CD4-positive, alpha-beta T cell treated with Interleukin-10 for 1 hour (primary cell): ENCODE measurements around the gene CYB561D1.

ENCODE experiments used
- DNase-seq: peaks from one replicate; pipeline ENCODE4 v3.0.0-alpha.2; 2020

Gene CYB561D1

DNA sequence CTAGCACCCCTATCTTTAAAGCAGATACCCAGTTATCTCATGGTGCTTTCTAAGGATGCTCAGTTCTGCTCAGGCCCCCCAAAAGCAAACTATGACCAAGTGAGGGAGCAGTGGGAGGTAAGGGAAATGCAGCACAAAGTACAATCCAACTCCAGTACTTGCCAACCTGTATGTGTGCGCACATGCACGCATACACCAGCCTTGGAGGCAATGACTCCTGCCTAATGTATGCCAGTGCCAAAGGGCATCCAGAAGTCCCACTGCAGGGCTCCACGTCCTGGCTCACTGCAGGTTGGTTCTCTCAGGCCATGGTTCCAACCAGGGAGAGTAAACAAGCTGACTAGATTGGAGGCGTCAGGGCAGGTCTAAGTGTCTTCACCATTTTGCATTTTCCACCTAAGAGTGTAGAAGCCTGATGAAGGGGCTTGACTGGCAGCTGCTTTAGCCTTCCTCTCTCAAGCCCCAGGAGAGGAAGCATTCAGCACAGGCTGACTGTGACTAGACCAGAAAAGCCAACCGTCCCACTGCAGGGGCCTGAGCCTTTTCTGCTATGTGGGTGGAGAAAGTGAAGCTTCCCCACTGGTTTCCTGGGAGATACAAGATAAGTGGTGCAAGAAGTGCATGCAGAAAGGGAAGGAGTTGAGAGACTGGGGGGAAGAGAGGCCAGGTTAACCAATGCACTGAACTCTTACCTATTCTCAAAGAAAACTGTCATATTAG, 7.9 kb downstream of the CYB561D1 start:
- DNase-seq, result no peak

- DNase-seq, result peak; percentile 78
Observed at GRCh38 chr1:109502364-109502851, 8.5 kb downstream of the CYB561D1 start.

- peak; percentile 28 for DNase-seq
Observed at GRCh38 chr1:109503935-109504334, 10.0 kb downstream of the CYB561D1 start.

DNA sequence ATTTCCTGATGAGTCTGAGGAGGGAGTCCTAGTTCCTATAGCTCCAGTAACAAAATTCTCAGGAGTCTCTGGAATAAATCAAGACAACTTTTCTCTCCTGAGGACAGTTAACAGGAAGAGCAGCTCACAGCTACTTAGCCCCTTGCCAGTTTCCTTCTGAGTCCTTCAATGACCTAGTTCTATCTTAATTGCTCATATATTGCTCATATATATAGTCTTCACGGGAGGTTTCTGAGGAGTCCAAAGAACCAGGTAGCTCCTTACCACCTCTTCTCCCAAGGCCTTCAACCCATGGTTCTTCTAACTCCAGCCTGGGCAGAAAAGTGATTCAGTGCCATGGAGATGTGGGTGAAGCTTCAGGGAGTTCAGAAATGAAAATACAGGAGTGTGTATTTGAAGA, 11.1 kb downstream of the CYB561D1 start:
- DNase-seq, result no peak

DNA sequence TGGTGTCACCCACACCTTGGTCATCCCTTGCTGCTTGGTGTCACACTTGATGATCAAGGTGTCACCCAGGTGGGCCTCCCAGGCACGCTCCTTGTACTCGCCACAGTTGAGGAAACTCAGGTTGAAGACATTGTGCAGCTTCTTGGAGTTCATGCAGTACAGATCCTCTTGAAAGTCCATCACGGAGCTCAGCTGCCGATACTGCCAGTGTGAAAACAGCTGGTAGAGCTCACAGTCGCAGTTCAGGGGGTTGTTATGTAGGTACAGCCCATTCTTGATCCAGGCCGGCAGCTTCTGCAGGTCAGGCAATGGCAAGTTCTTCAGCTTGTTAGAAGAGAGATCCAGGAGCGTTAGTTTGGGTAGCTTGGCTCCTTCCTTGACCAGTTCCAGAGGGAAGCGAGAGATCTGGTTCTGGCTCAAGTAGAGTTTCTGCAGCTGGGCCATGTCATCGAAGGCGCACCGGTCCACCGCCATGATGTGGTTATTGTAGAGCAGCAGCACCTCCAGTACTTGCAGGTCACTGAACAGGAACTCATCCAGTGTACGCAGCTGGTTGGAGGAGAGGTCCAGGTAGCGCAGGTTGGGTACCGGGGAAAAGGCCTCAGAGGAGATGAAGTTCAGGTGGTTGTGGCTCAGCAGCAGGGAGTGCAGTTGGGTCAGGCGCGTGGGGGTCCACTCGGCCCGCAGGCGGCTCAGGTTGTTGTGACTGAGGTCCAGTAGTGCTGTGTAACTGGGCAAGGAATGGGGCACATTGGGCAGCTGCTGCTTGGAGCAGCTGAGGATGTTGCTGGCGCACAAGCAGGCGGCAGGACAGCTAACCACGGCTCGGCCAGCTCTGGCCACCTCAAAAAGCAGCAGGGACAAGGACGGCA, 14.3 kb downstream of the CYB561D1 start:
- DNase-seq, result no peak

- DNase-seq, result no peak
Observed at GRCh38 chr1:109508873-109509175, 14.9 kb downstream of the CYB561D1 start.

DNA sequence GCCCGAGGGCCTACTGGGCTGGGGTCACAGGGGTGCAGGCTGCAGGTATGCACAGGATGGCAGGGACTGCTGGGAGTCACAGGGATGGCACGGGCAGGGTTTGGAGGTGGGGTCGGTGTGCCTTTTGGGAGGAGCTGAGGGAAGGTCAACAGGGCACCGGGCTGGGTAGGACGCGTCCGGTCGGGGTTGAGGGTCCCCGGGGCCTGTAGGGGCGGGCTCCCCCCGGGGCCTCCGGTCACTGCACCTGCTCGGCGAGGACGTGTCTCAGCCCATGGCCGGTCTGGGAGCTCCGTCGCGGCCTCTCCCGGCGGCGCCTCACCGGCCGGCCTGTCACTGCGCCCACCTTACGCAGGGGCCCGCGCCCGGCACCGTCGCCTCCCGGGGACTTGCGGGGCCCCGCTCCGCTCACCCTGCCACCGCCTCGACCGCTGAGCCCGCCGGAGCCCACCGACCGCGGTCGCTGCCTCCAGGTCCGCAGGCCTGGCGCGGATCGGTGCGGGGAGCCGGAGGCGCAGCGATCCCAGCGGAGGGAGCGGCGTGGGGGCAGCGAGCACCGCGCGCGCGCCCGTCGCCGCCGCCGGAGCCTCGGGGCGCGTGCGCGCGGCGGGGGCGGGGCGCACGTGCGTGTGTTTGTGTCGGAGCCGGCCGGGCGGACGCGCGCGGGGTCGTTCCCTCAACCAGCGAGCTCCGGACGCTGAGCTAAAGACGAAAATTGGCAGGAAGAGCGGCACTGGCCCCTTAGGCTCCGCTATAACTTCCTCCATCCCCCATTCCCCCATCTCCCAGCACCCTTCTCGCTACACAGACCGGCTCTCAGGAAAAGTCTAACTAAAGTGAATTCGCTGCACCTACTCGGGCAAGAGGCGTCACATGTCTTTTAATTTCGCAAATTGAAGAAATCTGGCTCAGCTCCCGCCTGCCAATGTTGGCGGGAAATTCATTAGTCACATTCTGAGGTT, 15.6 kb downstream of the CYB561D1 start, which contains the start of gene AMIGO1:
AMIGO1 (minus strand) TSS at position 552 of the 959 bp plus-strand sequence. CDS start 815 bp downstream, outside the sequence.
- peak; percentile 68 for DNase-seq

GRCh38 chr1:109513110-109513710, 19.3 kb downstream of the CYB561D1 start:
- no peak for DNase-seq

DNA sequence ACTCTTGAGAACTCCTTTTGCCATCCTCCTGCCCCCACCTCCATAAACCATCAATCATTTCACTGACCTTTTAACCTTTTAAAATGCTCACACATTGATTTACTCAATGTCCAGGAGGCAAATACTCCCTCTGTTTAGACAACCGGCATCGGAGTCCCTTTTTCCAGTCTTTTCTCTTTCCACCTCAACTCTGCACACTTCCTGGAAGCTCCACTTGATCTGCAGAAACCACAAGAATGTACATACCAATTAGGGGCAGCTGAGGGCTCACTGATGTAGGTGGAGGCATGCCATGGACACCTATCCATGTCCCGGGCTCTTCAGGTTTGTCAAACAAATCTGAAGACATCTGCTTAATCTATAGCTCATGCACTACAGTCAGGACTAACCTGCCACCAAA, 21.0 kb downstream of the CYB561D1 start:
- DNase-seq, result no peak

DNA sequence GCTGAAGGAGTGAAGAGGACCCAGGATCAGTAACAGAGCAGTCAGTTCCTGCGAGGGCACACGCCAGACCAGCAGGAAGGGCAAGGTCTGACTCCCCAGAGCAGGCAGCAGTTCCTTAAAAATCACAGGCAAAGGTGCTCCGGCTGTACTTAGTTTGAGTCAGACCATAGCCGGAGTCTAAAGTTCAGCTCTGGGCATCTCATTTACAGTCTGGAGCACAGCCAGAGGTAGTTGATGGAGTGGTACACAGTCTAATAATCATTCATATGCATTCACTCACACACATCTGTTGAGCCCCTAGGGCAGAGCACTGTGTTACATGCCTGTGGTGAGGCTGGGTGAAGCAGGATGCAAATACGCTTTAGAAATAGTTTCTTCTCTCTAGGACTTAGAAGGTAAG, 23.0 kb downstream of the CYB561D1 start:
- DNase-seq, result no peak

DNA sequence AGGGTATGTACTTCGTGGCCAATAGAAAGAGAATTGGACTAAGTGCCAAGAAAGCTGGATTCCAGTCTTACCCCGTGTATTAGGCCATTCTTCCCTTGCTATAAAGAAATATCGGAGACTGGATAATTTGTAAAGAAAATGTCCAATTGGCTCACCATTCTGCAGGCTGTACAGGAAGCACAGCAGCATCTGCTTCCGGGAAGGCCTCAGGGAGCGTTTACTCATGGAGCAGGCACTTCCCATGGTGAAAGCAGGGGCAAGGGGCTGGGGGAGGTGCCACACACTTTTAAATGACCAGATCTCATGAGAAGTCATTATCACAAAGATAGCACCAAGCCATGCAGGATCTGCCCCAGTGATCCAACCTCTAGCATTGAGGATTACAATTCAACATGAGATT, 23.4 kb downstream of the CYB561D1 start:
- no peak for DNase-seq

- no peak for DNase-seq
Observed at GRCh38 chr1:109521002-109521951, 27.4 kb downstream of the CYB561D1 start.

DNA sequence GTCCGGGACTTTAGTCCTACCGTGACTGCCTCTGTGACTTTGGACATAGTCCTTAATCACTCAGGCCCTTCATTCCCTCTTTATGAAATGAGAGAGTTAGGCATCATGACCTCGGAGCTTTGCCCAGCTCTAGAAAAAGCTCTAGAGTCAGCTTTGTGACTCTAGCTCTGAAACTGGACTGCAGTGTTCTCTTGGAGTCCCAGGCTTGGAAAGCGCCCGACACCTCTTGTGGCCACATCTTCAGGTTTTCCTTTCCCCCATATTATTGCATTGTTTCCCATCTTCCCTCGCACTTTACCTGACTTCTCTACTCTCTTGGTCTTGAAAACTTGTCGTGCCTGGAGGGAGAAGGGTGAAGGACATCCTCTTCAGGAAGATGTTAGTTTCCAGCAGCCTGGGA, 28.1 kb downstream of the CYB561D1 start:
- no peak for DNase-seq

GRCh38 chr1:109523706-109524105, 29.8 kb downstream of the CYB561D1 start:
- no peak for DNase-seq

GRCh38 chr1:109527098-109527811, 33.4 kb downstream of the CYB561D1 start:
- DNase-seq, result no peak

- no peak for DNase-seq
Observed at GRCh38 chr1:109527846-109528695, 34.2 kb downstream of the CYB561D1 start.

DNA sequence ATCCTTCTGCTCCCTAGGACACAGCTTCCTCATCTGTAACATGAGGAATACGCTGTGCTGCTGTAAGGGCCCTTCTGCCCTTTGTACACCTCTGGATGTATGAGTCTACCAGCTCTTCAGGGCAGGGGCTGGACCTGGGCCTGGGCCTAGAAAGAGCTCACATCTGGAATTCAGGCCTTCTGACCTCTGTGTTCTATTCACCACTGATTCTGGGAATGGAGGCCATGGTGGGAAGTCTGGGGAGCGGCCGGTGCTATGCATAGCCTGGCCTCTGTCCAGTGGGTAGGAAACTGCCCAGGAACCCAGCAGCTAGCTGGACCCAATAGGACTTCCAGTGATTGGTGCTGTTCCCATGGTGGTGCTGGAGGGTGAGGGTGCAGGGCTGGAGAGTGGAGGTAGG, 34.8 kb downstream of the CYB561D1 start:
- no peak for DNase-seq

- no peak for DNase-seq
Observed at GRCh38 chr1:109529881-109530456, 36.1 kb downstream of the CYB561D1 start.

DNA sequence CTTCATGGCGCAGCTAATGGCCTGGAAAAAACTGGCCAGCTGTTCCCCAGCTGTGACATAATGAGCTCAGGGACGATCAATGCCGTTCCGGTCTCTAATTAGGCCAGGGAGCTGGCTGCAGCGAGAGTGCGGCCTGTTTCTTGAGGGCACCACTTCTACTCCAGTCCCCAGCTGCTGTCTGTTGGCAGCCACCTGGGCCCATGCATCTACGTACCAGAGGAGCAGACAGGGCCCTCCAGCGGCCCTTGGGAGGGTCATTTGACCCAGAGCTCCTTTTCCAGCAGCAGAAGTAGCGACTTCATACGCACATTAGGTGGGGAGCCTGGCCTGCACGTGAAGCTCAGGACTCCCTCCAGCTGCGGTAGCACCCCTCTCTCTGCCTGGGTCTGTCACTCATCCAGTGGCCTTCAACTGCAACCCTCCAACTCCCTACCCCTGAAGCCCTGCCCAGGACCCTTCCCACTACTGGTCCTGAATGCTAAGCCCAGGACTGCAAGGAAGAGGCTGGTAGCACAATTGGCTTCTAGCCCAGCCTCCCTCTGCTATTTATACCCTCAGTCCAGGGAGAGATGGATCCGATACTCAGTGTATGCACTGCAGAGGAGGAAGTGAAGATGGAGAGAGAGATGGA, 36.7 kb downstream of the CYB561D1 start:
- no peak for DNase-seq
